ENCODE results near the gene BCAS3. TPM values are rescaled to one million over a fixed set of nuclear protein-coding genes. Genes with fewer than 3 reads are reported as not detected.

BCAS3 gene
- total RNA-seq, 1 donor from 2014 or later, result 75.9 TPM

GRCh38 chr17:60959696-60960095 lies 282.0 kb downstream of the BCAS3 start:
- intact Hi-C loops (cut with DNase I), result no loop called here
- no peaks in the 10 kb centered on the region for H3K4me1 ChIP-seq
- no peak for DNase-seq (ENCODE audit: low spot score in 2 of 2)
- H3K4me3 ChIP-seq, result no peak overlapping the region
- H3K27ac ChIP-seq, result no peak overlapping the region
- no peak for TF ChIP-seq CTCF (IDR thresholded peaks at IDR 0.05)
- peaks cover 0 to 11% of the 10 kb centered on the region in 2 donors for H3K36me3 ChIP-seq
- no peaks in the 10 kb centered on the region for H3K27me3 ChIP-seq
- H3K9me3 ChIP-seq, result peaks cover 0 to 21% of the 10 kb centered on the region in 2 donors

- no peak for TF ChIP-seq CTCF (IDR thresholded peaks at IDR 0.05)
- intact Hi-C loops (cut with DNase I), result no loop called here
- Histone ChIP-seq H3K36me3 (peaks cover 0 to 11% of the 10 kb centered on the region in 2 donors), H3K4me3 (no peak overlapping the region), H3K4me1 (no peaks in the 10 kb centered on the region), H3K9me3 (peaks cover 0 to 21% of the 10 kb centered on the region in 2 donors), H3K27ac (no peak overlapping the region), H3K27me3 (no peaks in the 10 kb centered on the region)
- DNase-seq (ENCODE audit: low spot score in 2 of 2), result no peak
Measured at GRCh38 chr17:60960398-60961065, 282.9 kb downstream of the BCAS3 start.

GRCh38 chr17:60964160-60964559 lies 286.5 kb downstream of the BCAS3 start:
- Histone ChIP-seq H3K4me1 (no peaks in the 10 kb centered on the region), H3K4me3 (no peak overlapping the region), H3K27ac (no peak overlapping the region), H3K36me3 (peaks cover 0 to 11% of the 10 kb centered on the region in 2 donors), H3K9me3 (peaks cover 0 to 34% of the 10 kb centered on the region in 2 donors), H3K27me3 (no peaks in the 10 kb centered on the region)
- DNase-seq (ENCODE audit: low spot score in 2 of 2), result no peak
- intact Hi-C loops (cut with DNase I), result no loop called here
- no peak for TF ChIP-seq CTCF (IDR thresholded peaks at IDR 0.05)

GRCh38 chr17:60968266-60968665 lies 290.6 kb downstream of the BCAS3 start:
- intact Hi-C loops (cut with DNase I), result no loop called here
- no peak for TF ChIP-seq CTCF (IDR thresholded peaks at IDR 0.05)
- DNase-seq (ENCODE audit: low spot score in 2 of 2), result no peak
- Histone ChIP-seq H3K4me1 (no peaks in the 10 kb centered on the region), H3K27ac (no peak overlapping the region), H3K36me3 (no peaks in the 10 kb centered on the region), H3K27me3 (no peaks in the 10 kb centered on the region), H3K4me3 (no peak overlapping the region), H3K9me3 (peaks cover 0 to 22% of the 10 kb centered on the region in 2 donors)

- no peak overlapping the region for H3K27ac ChIP-seq
- H3K36me3 ChIP-seq, result no peaks in the 10 kb centered on the region
- TF ChIP-seq CTCF (IDR thresholded peaks at IDR 0.05), result no peak
- H3K4me1 ChIP-seq, result no peaks in the 10 kb centered on the region
- no peak for DNase-seq (ENCODE audit: low spot score in 2 of 2)
- H3K9me3 ChIP-seq, result peaks cover 0 to 14% of the 10 kb centered on the region in 2 donors
- no peaks in the 10 kb centered on the region for H3K27me3 ChIP-seq
- no peak overlapping the region for H3K4me3 ChIP-seq
- intact Hi-C loops (cut with DNase I), result no loop called here
Measured at GRCh38 chr17:60969500-60970037, 291.9 kb downstream of the BCAS3 start.
